HG02943 (cell line): ENCODE measurements around the gene KHK.

ENCODE experiments used
- ATAC-seq: cut with Tn5 transposase; IDR thresholded peaks from one replicate; pipeline ENCODE4 v1.9.1; 2021; ENCODE audit warnings: mild to moderate bottlenecking, low read depth, moderate library complexity; ENCODE audit not compliant: unreplicated experiment

Gene KHK

GRCh38 chr2:27086724-27087593 lies at the start of gene KHK:
TSS of gene KHK (plus strand) at chr2:27086772. CDS start at chr2:27087260, 488 bp downstream.
- peak; percentile 20 for ATAC-seq

GRCh38 chr2:27038012-27038411 lies 48.6 kb upstream of the KHK start:
- no peak for ATAC-seq

- no peak for ATAC-seq
Observed at GRCh38 chr2:27038631-27039339, 47.8 kb upstream of the KHK start.

- ATAC-seq, result no peak
Observed at GRCh38 chr2:27039426-27039825, 47.1 kb upstream of the KHK start.

GRCh38 chr2:27039871-27040270 lies 46.7 kb upstream of the KHK start:
- ATAC-seq, result no peak

GRCh38 chr2:27040282-27040681 lies 46.3 kb upstream of the KHK start:
- ATAC-seq, result no peak

- ATAC-seq, result no peak
Observed at GRCh38 chr2:27041752-27042151, 44.8 kb upstream of the KHK start.

- no peak for ATAC-seq
Observed at GRCh38 chr2:27042159-27042661, 44.4 kb upstream of the KHK start.

- ATAC-seq, result no peak
Observed at GRCh38 chr2:27042985-27043634, 43.5 kb upstream of the KHK start.

GRCh38 chr2:27049422-27050280 lies 36.9 kb upstream of the KHK start:
- peak; percentile 14 for ATAC-seq

- ATAC-seq, result peak; percentile 50
Observed at GRCh38 chr2:27050281-27050995, 36.1 kb upstream of the KHK start.

- ATAC-seq, result peak; percentile 65
Observed at GRCh38 chr2:27050996-27051901, 35.3 kb upstream of the KHK start, which contains the start of gene AGBL5. TSS of gene AGBL5 (plus strand) at chr2:27051668. CDS start at chr2:27052959, 1,291 bp downstream.

GRCh38 chr2:27051902-27052645 lies 34.5 kb upstream of the KHK start:
- no peak for ATAC-seq

- ATAC-seq, result no peak
Observed at GRCh38 chr2:27053321-27053720, 33.3 kb upstream of the KHK start.

- ATAC-seq, result no peak
Observed at GRCh38 chr2:27053776-27054175, 32.8 kb upstream of the KHK start.

- no peak for ATAC-seq
Observed at GRCh38 chr2:27054721-27055120, 31.9 kb upstream of the KHK start.

- no peak for ATAC-seq
Observed at GRCh38 chr2:27057184-27057583, 29.4 kb upstream of the KHK start.

- ATAC-seq, result no peak
Observed at GRCh38 chr2:27058210-27058609, 28.4 kb upstream of the KHK start.
